Heart left ventricle (tissue), 13 donors: ENCODE measurements around the gene BDP1.
"Not testable (repeated sequence)": the region's sequence is repeated elsewhere in the genome, so short reads cannot be mapped to it uniquely, and the experiment has no call there.

Experiments used
- POLR2A ChIP-seq, 2 donors: fragments of 450-650 bp; IDR thresholded peaks; one replicate each; pipeline ENCODE4 v1.6.1; 2017; ENCODE audit warnings: antibody characterized with exemption in 2 of 2, mild to moderate bottlenecking in 2 of 2, moderate library complexity in 2 of 2
- TF ChIP-seq, protein P1 (sequence below), 12 donors: fragments of 200-600 bp; sonication (generic) in 4 of 12; IDR thresholded peaks; one replicate each; pipeline versions ENCODE4 v1.5.0 to v1.8.0; 2018 to 2022; ENCODE audit warnings: antibody characterized with exemption in 12 of 12, mild to moderate bottlenecking in 5 of 12
- donor health status: ischemic (EF 13 %, LVEDD 7.1; RV severe dilation, severe dysfunction).
- donor health status: DM: no; HTN: yes; CAD: no.
- donor health status: DM: no; HTN: no; CAD: no.
- donor health status: ischemic (EF 25% LVEDD 6.9; RV normal size, moderate dysfunction).
- donor health status: ischemic (EF 25% LVEDD 5.7; RV mildly dilated, moderate dysfunction).
- donor health status: ischemic (EF 35%, LVEDD 5.7; RV mildly dilated, moderate dysfunction).
- donor health status: nonischemic (EF 11% LVEDD 7.7; RV severe dilation, severe dysfunction).
- donor health status: DM: yes; HTN: yes; CAD: no.
- donor health status: PGD.
- donor health status: ischemic (EF 29% LVEDD 5.4; RV normal size, mild dysfunction).
- donor health status: nonischemic (EF 23%, LVEDD 6.1; RV moderate dilation, normal function).

DNA sequence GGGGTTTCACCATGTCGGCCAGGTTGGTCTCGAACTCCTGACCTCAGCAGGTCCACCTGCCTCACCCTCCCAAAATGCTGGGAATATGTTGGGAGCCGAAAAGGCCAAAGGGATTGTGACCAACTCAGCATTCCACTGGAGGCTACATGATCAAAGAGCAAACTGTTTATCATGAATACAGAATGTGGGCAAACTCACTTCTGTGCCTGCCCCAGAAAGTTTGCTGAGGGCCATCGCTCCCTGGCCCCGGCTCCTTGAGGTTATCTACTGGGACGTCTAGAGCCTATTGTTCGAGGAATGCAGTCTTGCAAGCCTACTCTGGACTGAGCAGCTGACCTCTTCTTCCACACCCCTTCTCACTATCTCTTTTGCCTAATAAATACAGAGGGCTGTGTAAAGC, 116.4 kb downstream of the BDP1 start:
- TF ChIP-seq, protein P1, sequence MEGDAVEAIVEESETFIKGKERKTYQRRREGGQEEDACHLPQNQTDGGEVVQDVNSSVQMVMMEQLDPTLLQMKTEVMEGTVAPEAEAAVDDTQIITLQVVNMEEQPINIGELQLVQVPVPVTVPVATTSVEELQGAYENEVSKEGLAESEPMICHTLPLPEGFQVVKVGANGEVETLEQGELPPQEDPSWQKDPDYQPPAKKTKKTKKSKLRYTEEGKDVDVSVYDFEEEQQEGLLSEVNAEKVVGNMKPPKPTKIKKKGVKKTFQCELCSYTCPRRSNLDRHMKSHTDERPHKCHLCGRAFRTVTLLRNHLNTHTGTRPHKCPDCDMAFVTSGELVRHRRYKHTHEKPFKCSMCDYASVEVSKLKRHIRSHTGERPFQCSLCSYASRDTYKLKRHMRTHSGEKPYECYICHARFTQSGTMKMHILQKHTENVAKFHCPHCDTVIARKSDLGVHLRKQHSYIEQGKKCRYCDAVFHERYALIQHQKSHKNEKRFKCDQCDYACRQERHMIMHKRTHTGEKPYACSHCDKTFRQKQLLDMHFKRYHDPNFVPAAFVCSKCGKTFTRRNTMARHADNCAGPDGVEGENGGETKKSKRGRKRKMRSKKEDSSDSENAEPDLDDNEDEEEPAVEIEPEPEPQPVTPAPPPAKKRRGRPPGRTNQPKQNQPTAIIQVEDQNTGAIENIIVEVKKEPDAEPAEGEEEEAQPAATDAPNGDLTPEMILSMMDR (IDR thresholded peaks at IDR 0.05) = not testable (repeated sequence)
- not testable (repeated sequence) for TF ChIP-seq POLR2A (IDR thresholded peaks at IDR 0.05)
